HG03342 (cell line): ENCODE data around the gene HS3ST3A1.

Experiments used
- ATAC-seq: cut with Tn5 transposase; IDR thresholded peaks from one replicate; pipeline ENCODE4 v1.9.1; 2021; ENCODE audit warnings: mild to moderate bottlenecking, moderate library complexity; ENCODE audit not compliant: unreplicated experiment

The HS3ST3A1 gene

GRCh38 chr17:13457783-13458182 lies 143.9 kb downstream of the HS3ST3A1 start:
- ATAC-seq = no peak
